Measurements from ENCODE around the gene PLEKHF1. TPM values are rescaled to one million over a fixed set of nuclear protein-coding genes. Genes with fewer than 3 reads are reported as not detected.
A peak's percentile ranks its signal among the peaks of the same experiment; 100 is the strongest.

The PLEKHF1 gene
- total and polyA plus RNA-seq, 2 experiments from 2014 or later = 10.1 to 25.1 TPM

GRCh38 chr19:29640231-29640630 is 25.0 kb upstream of the PLEKHF1 start:
- no peak for TF ChIP-seq CTCF (conservative IDR thresholded peaks at IDR 0.05; ENCODE audit: low read depth in 2 of 2)
- no peak for TF ChIP-seq NANOG (IDR thresholded peaks at IDR 0.05; ENCODE audit: borderline replicate concordance)
- TF ChIP-seq, protein P1, sequence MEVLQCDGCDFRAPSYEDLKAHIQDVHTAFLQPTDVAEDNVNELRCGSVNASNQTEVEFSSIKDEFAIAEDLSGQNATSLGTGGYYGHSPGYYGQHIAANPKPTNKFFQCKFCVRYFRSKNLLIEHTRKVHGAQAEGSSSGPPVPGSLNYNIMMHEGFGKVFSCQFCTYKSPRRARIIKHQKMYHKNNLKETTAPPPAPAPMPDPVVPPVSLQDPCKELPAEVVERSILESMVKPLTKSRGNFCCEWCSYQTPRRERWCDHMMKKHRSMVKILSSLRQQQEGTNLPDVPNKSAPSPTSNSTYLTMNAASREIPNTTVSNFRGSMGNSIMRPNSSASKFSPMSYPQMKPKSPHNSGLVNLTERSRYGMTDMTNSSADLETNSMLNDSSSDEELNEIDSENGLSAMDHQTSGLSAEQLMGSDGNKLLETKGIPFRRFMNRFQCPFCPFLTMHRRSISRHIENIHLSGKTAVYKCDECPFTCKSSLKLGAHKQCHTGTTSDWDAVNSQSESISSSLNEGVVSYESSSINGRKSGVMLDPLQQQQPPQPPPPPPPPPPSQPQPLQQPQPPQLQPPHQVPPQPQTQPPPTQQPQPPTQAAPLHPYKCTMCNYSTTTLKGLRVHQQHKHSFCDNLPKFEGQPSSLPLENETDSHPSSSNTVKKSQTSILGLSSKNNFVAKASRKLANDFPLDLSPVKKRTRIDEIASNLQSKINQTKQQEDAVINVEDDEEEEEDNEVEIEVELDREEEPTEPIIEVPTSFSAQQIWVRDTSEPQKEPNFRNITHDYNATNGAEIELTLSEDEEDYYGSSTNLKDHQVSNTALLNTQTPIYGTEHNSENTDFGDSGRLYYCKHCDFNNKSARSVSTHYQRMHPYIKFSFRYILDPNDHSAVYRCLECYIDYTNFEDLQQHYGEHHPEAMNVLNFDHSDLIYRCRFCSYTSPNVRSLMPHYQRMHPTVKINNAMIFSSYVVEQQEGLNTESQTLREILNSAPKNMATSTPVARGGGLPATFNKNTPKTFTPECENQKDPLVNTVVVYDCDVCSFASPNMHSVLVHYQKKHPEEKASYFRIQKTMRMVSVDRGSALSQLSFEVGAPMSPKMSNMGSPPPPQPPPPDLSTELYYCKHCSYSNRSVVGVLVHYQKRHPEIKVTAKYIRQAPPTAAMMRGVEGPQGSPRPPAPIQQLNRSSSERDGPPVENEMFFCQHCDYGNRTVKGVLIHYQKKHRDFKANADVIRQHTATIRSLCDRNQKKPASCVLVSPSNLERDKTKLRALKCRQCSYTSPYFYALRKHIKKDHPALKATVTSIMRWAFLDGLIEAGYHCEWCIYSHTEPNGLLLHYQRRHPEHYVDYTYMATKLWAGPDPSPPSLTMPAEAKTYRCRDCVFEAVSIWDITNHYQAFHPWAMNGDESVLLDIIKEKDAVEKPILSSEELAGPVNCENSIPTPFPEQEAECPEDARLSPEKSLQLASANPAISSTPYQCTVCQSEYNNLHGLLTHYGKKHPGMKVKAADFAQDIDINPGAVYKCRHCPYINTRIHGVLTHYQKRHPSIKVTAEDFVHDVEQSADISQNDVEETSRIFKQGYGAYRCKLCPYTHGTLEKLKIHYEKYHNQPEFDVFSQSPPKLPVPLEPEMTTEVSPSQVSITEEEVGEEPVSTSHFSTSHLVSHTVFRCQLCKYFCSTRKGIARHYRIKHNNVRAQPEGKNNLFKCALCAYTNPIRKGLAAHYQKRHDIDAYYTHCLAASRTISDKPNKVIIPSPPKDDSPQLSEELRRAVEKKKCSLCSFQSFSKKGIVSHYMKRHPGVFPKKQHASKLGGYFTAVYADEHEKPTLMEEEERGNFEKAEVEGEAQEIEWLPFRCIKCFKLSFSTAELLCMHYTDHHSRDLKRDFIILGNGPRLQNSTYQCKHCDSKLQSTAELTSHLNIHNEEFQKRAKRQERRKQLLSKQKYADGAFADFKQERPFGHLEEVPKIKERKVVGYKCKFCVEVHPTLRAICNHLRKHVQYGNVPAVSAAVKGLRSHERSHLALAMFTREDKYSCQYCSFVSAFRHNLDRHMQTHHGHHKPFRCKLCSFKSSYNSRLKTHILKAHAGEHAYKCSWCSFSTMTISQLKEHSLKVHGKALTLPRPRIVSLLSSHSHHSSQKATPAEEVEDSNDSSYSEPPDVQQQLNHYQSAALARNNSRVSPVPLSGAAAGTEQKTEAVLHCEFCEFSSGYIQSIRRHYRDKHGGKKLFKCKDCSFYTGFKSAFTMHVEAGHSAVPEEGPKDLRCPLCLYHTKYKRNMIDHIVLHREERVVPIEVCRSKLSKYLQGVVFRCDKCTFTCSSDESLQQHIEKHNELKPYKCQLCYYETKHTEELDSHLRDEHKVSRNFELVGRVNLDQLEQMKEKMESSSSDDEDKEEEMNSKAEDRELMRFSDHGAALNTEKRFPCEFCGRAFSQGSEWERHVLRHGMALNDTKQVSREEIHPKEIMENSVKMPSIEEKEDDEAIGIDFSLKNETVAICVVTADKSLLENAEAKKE (CRISPR knock-in tag; IDR thresholded peaks at IDR 0.05) = no peak
- no peak for TF ChIP-seq ETS1 (IDR thresholded peaks at IDR 0.05)
- no peak for TF ChIP-seq POLR2AphosphoS5 (IDR thresholded peaks at IDR 0.05; ENCODE audit: low read depth)
- TF ChIP-seq ZNF114 (CRISPR knock-in tag; IDR thresholded peaks at IDR 0.05) = no peak
- TF ChIP-seq ZNF331 (CRISPR knock-in tag; IDR thresholded peaks at IDR 0.05; ENCODE audit: low read depth) = no peak
- TF ChIP-seq EZH2 (IDR thresholded peaks at IDR 0.05; ENCODE audit: low read depth, unreplicated experiment) = no peak

More at GRCh38 chr19:29640231-29640630, 25.0 kb upstream of the PLEKHF1 start:
- Histone ChIP-seq H4K20me1 (replicated peaks; ENCODE audit: insufficient read depth) (no peaks in the 10 kb centered on the region), H3K4me1 (ENCODE audit: insufficient read depth) (peaks cover 7% of the 10 kb centered on the region), H3K27me3 (ENCODE audit: insufficient read depth) (no peaks in the 10 kb centered on the region), H3K27ac (ENCODE audit: low read depth) (no peak overlapping the region), H3K9me2 (ENCODE audit: insufficient read depth) (no peaks in the 10 kb centered on the region), H3F3A (replicated peaks; ENCODE audit: low read depth) (no peaks in the 10 kb centered on the region), H2AFZ (peak overlapping the region; percentile 23; the same call in 1 of the 2 replicates), H3K79me2 (replicated peaks; ENCODE audit: insufficient read depth) (no peaks in the 10 kb centered on the region), H3K4me3 (no peak overlapping the region), H3K36me3 (ENCODE audit: insufficient read depth) (no peaks in the 10 kb centered on the region), H3K4me2 (no peak overlapping the region)
- H3K9me3 Mint-ChIP-seq = no peaks in the 10 kb centered on the region
- no peak overlapping the region for H3K4me3 Mint-ChIP-seq
- ATAC-seq (no peak), DNase-seq (ENCODE audit: low spot score) (no peak)
- peaks cover 6% of the 10 kb centered on the region for H3K4me1 Mint-ChIP-seq
- no peak overlapping the region for H3K27ac Mint-ChIP-seq
- peaks cover 2% of the 10 kb centered on the region for H3K27me3 Mint-ChIP-seq (ENCODE audit: insufficient read depth, low read depth, poor library complexity)
- H3K36me3 Mint-ChIP-seq (ENCODE audit: low read depth) = no peaks in the 10 kb centered on the region

Data from GM23338 (cell line).